Thoracic aorta (tissue), 2 donors: ENCODE data around the gene PPP1R18. TPM values are rescaled to one million over a fixed set of nuclear protein-coding genes. Genes with fewer than 3 reads are reported as not detected.

Source experiments
- ATAC-seq: fragments of 150-250 bp; one replicate; pipeline ENCODE4 v1.8.0; 2017; ENCODE audit warnings: low read depth; ENCODE audit not compliant: insufficient number of reproducible peaks, low FRiP score
- DNase-seq: peaks from one replicate; pipeline ENCODE4 v3.0.0-alpha.2; 2020; ENCODE audit warnings: low spot score
- H3K27ac ChIP-seq, 2 donors: fragments of 200-600 bp; sonication (generic); 1 replicate in 1 of 2; 2 replicates in 1 of 2; pipeline ENCODE4 v1.5.1; 2016; ENCODE audit warnings: mild to moderate bottlenecking in 2 of 2, moderate library complexity in 2 of 2
- H3K27me3 ChIP-seq: fragments of 200-600 bp; sonication (generic); replicated peaks from 2 replicates; pipeline ENCODE4 v1.6.0; 2016; ENCODE audit warnings: mild to moderate bottlenecking; ENCODE audit not compliant: insufficient read depth
- H3K36me3 ChIP-seq: fragments of 200-600 bp; sonication (generic); one replicate; pipeline ENCODE4 v1.5.1; 2016
- H3K4me1 ChIP-seq, 2 donors: fragments of 200-600 bp; sonication (generic); 1 replicate in 1 of 2; 2 replicates in 1 of 2; pipeline versions ENCODE4 v1.5.1 to v1.6.0; 2016; ENCODE audit warnings: low read depth in 2 of 2, mild to moderate bottlenecking in 1 of 2; ENCODE audit not compliant: control insufficient read depth in 1 of 2
- H3K4me3 ChIP-seq: fragments of 200-600 bp; sonication (generic); 2 replicates; pipeline ENCODE4 v1.5.1; 2016; ENCODE audit warnings: mild to moderate bottlenecking
- H3K9me3 ChIP-seq: fragments of 200-600 bp; sonication (generic); 2 replicates; pipeline ENCODE4 v1.5.1; 2016
- total RNA-seq, 2 donors: library from RNA; depleted of rRNA; stranded (reverse); fragments of >200 nt; gene quantifications; one replicate each; pipeline versions ENCODE4 v1.1.0 to v1.2.3, GENCODE V29; 2016
- TF ChIP-seq, protein P1 (sequence below): fragments of 200-600 bp; sonication (generic); IDR thresholded peaks from one replicate; pipeline ENCODE4 v1.5.1; 2019; ENCODE audit warnings: antibody characterized with exemption

PPP1R18 gene
- total RNA-seq, 2 donors from 2014 or later, result 65.7 to 88.2 TPM

GRCh38 chr6:30646450-30647241, 39.8 kb downstream of the PPP1R18 start, which contains the start of gene C6orf136:
Gene C6orf136, plus strand, starts transcription at chr6:30647133. Its CDS starts 99 bp downstream, at chr6:30647232.
- peaks cover 4 to 11% of the 10 kb centered on the region in 2 donors for H3K4me1 ChIP-seq
- no peaks in the 10 kb centered on the region for H3K27me3 ChIP-seq
- H3K4me3 ChIP-seq, result peak within 1 kb of the TSS; percentile 97
- peak; percentile 53 for DNase-seq
- no peaks in the 10 kb centered on the region for H3K9me3 ChIP-seq
- peak; percentile 48 for ATAC-seq
- peaks cover 14% of the 10 kb centered on the region for H3K36me3 ChIP-seq
- peak within 1 kb of the TSS; percentile 86 to 91 for H3K27ac ChIP-seq
- TF ChIP-seq, protein P1, sequence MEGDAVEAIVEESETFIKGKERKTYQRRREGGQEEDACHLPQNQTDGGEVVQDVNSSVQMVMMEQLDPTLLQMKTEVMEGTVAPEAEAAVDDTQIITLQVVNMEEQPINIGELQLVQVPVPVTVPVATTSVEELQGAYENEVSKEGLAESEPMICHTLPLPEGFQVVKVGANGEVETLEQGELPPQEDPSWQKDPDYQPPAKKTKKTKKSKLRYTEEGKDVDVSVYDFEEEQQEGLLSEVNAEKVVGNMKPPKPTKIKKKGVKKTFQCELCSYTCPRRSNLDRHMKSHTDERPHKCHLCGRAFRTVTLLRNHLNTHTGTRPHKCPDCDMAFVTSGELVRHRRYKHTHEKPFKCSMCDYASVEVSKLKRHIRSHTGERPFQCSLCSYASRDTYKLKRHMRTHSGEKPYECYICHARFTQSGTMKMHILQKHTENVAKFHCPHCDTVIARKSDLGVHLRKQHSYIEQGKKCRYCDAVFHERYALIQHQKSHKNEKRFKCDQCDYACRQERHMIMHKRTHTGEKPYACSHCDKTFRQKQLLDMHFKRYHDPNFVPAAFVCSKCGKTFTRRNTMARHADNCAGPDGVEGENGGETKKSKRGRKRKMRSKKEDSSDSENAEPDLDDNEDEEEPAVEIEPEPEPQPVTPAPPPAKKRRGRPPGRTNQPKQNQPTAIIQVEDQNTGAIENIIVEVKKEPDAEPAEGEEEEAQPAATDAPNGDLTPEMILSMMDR, result no peak

DNA sequence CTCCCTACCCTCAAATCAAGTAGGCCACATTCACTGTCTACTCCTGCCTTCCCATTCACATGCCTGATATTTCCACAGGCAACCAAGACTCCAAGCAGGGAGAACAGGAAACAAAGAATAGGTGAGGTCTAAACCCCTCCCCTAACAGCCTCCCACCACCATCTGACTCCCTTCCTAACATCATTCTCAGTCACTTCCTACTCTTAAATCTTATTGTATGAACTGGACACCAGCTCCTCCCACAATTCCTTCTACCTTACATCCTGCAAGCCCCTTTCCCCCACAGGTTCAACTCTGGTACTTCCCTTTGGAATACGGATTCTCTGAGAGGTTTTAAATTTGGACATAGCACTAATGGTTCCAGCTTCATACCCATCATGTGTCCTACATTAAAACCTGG, 40.5 kb downstream of the PPP1R18 start:
- no peaks in the 10 kb centered on the region for H3K9me3 ChIP-seq
- H3K4me3 ChIP-seq, result no peak overlapping the region
- ATAC-seq (no peak), DNase-seq (no peak)
- no peaks in the 10 kb centered on the region for H3K27me3 ChIP-seq
- H3K4me1 ChIP-seq, result peaks cover 4 to 11% of the 10 kb centered on the region in 2 donors
- TF ChIP-seq, protein P1, result no peak
- H3K36me3 ChIP-seq, result peaks cover 12% of the 10 kb centered on the region
- peak overlapping the region in 1 of 2 donors; percentile 86 for H3K27ac ChIP-seq

GRCh38 chr6:30644769-30645168, 41.7 kb downstream of the PPP1R18 start:
- Histone ChIP-seq H3K4me3 (no peak overlapping the region), H3K9me3 (no peaks in the 10 kb centered on the region), H3K4me1 (peaks cover 4 to 11% of the 10 kb centered on the region in 2 donors), H3K27ac (no peak overlapping the region), H3K27me3 (no peaks in the 10 kb centered on the region), H3K36me3 (peaks cover 19% of the 10 kb centered on the region)
- no peak for ATAC-seq
- TF ChIP-seq, protein P1, result no peak
- DNase-seq, result no peak

GRCh38 chr6:30643656-30644055, 42.8 kb downstream of the PPP1R18 start:
- DNase-seq (no peak), ATAC-seq (no peak)
- Histone ChIP-seq H3K27me3 (no peaks in the 10 kb centered on the region), H3K27ac (no peak overlapping the region), H3K4me1 (peaks cover 4 to 11% of the 10 kb centered on the region in 2 donors), H3K9me3 (no peaks in the 10 kb centered on the region), H3K4me3 (no peak overlapping the region), H3K36me3 (peaks cover 19% of the 10 kb centered on the region)
- TF ChIP-seq, protein P1, result no peak

DNA sequence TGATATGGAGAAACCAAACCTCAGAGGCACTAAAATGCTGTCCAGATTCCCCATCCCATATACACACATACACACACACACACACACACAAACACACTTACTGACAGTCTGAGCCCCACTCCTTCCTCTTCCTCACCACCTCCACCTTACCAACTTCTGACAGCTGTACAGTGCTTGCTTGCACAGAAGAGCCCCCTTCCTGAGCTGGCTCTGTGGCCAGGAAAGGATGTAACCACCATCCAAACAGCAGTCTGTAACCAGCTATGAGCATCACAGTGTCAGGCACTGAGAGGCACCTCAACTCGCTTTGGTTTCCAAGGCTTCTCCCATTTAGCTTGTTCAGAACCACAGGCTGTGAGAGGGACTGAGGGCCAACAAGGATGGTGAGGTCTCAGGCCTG, 45.4 kb downstream of the PPP1R18 start:
- Histone ChIP-seq H3K4me1 (no peaks in the 10 kb centered on the region), H3K9me3 (no peaks in the 10 kb centered on the region), H3K36me3 (peaks cover 19% of the 10 kb centered on the region), H3K27me3 (no peaks in the 10 kb centered on the region), H3K27ac (no peak overlapping the region), H3K4me3 (no peak overlapping the region)
- no peak for ATAC-seq
- TF ChIP-seq, protein P1, result no peak
- no peak for DNase-seq
